ENCODE results near the gene WWC2. TPM values are rescaled to one million over a fixed set of nuclear protein-coding genes. Genes with fewer than 3 reads are reported as not detected.

The WWC2 gene
- total RNA-seq, 1 donor from 2014 or later: 48.0 TPM

GRCh38 chr4:183287309-183287659, 188.2 kb downstream of the WWC2 start:
- Mint-ChIP-seq H3K4me1 (ENCODE audit: low read depth) (no peaks in the 10 kb centered on the region), H3K4me3 (ENCODE audit: unreplicated experiment) (no peak overlapping the region), H3K27me3 (ENCODE audit: low read depth) (no peaks in the 10 kb centered on the region), H3K36me3 (ENCODE audit: low read depth) (peaks cover 38% of the 10 kb centered on the region), H3K27ac (ENCODE audit: unreplicated experiment) (no peak overlapping the region), H3K9me3 (ENCODE audit: low read depth) (no peaks in the 10 kb centered on the region)
- no peak for DNase-seq (ENCODE audit: low spot score)
- TF ChIP-seq, protein P1, sequence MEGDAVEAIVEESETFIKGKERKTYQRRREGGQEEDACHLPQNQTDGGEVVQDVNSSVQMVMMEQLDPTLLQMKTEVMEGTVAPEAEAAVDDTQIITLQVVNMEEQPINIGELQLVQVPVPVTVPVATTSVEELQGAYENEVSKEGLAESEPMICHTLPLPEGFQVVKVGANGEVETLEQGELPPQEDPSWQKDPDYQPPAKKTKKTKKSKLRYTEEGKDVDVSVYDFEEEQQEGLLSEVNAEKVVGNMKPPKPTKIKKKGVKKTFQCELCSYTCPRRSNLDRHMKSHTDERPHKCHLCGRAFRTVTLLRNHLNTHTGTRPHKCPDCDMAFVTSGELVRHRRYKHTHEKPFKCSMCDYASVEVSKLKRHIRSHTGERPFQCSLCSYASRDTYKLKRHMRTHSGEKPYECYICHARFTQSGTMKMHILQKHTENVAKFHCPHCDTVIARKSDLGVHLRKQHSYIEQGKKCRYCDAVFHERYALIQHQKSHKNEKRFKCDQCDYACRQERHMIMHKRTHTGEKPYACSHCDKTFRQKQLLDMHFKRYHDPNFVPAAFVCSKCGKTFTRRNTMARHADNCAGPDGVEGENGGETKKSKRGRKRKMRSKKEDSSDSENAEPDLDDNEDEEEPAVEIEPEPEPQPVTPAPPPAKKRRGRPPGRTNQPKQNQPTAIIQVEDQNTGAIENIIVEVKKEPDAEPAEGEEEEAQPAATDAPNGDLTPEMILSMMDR (IDR thresholded peaks at IDR 0.05): no peak

DNA sequence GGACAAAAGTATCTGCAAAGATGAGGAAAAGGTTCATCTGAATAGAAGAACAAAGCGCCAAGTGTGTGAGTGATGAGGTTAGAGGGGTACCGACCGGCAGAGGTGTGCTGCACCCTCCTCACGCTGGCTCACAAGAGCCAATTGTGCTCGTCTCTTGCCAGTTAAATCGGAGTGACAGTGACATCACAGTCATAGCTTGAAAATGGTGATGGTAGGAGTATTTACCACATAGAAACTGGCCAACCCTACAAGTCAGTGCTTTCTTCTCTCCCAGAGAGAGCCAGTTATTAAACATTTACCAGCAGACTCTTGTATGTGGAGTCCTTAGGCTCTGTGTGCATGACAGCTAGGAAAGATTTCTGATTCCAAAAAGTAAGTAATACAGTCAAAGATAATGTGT, 188.6 kb downstream of the WWC2 start:
- TF ChIP-seq, protein P1 (IDR thresholded peaks at IDR 0.05): no peak
- no peaks in the 10 kb centered on the region for H3K27me3 Mint-ChIP-seq (ENCODE audit: low read depth)
- no peaks in the 10 kb centered on the region for H3K9me3 Mint-ChIP-seq (ENCODE audit: low read depth)
- H3K4me3 Mint-ChIP-seq (ENCODE audit: unreplicated experiment): no peak overlapping the region
- peaks cover 40% of the 10 kb centered on the region for H3K36me3 Mint-ChIP-seq (ENCODE audit: low read depth)
- no peaks in the 10 kb centered on the region for H3K4me1 Mint-ChIP-seq (ENCODE audit: low read depth)
- H3K27ac Mint-ChIP-seq (ENCODE audit: unreplicated experiment): no peak overlapping the region
- DNase-seq (ENCODE audit: low spot score): no peak

DNA sequence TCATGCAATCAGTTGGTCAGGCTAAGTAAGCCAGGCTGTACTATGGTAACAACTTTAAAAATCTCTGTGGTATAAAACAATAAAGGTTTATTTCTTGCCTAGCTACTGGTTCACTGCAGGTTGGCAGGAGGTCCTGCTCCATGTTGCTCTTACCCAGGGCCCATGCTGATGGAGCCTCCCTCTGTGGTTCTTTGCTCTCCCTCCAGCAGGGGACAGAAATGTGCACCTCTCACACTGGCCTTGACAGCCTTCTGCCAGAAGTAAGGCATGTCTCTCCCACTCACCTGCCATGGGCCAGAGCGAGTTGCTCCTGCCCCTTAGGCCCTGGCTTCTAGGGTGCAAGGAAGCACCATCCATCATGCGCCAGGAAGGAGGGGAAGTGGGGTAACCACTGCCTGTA, 189.9 kb downstream of the WWC2 start:
- TF ChIP-seq, protein P1 (IDR thresholded peaks at IDR 0.05): no peak
- Mint-ChIP-seq H3K4me1 (ENCODE audit: low read depth) (no peaks in the 10 kb centered on the region), H3K27me3 (ENCODE audit: low read depth) (no peaks in the 10 kb centered on the region), H3K36me3 (ENCODE audit: low read depth) (peaks cover 39% of the 10 kb centered on the region), H3K27ac (ENCODE audit: unreplicated experiment) (no peak overlapping the region), H3K9me3 (ENCODE audit: low read depth) (no peaks in the 10 kb centered on the region), H3K4me3 (ENCODE audit: unreplicated experiment) (no peak overlapping the region)
- no peak for DNase-seq (ENCODE audit: low spot score)

DNA sequence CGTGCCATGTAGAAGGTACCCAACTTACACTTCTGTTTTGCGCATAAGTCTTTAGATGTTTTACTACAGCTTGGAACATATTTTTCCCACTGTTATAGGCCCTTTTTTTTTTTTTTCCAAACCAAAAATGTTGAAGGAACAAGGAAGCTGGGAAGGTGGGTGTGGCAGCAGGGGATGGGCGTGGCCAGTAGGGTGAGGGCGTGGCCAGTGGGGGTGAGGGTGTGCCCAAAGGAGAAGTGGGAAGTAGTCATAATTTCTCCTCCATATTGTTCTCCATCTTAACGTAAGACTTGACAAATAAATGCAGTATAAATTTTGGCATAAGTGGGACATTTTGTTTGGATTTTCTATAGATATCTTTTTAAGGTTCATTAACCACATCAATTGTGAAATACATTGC, 190.6 kb downstream of the WWC2 start:
- Mint-ChIP-seq H3K36me3 (ENCODE audit: low read depth) (peaks cover 35% of the 10 kb centered on the region), H3K4me3 (ENCODE audit: unreplicated experiment) (no peak overlapping the region), H3K27ac (ENCODE audit: unreplicated experiment) (no peak overlapping the region), H3K9me3 (ENCODE audit: low read depth) (no peaks in the 10 kb centered on the region), H3K27me3 (ENCODE audit: low read depth) (no peaks in the 10 kb centered on the region), H3K4me1 (ENCODE audit: low read depth) (peaks cover 7% of the 10 kb centered on the region)
- TF ChIP-seq, protein P1 (IDR thresholded peaks at IDR 0.05): no peak
- DNase-seq (ENCODE audit: low spot score): no peak

GRCh38 chr4:183291070-183291469, 192.0 kb downstream of the WWC2 start:
- no peaks in the 10 kb centered on the region for H3K9me3 Mint-ChIP-seq (ENCODE audit: low read depth)
- H3K4me1 Mint-ChIP-seq (ENCODE audit: low read depth): peaks cover 20% of the 10 kb centered on the region
- DNase-seq (ENCODE audit: low spot score): no peak
- H3K27me3 Mint-ChIP-seq (ENCODE audit: low read depth): no peaks in the 10 kb centered on the region
- no peak overlapping the region for H3K4me3 Mint-ChIP-seq (ENCODE audit: unreplicated experiment)
- TF ChIP-seq, protein P1 (IDR thresholded peaks at IDR 0.05): no peak
- no peak overlapping the region for H3K27ac Mint-ChIP-seq (ENCODE audit: unreplicated experiment)
- H3K36me3 Mint-ChIP-seq (ENCODE audit: low read depth): peaks cover 30% of the 10 kb centered on the region
